GM19468 (cell line): ENCODE results near the gene NPFFR1.

Source experiments
- ATAC-seq: cut with Tn5 transposase; IDR thresholded peaks from one replicate; pipeline ENCODE4 v1.9.1; 2021; ENCODE audit warnings: mild to moderate bottlenecking, moderate library complexity, moderate number of reproducible peaks; ENCODE audit not compliant: unreplicated experiment; ENCODE audit errors: extremely low read depth

The NPFFR1 gene

DNA sequence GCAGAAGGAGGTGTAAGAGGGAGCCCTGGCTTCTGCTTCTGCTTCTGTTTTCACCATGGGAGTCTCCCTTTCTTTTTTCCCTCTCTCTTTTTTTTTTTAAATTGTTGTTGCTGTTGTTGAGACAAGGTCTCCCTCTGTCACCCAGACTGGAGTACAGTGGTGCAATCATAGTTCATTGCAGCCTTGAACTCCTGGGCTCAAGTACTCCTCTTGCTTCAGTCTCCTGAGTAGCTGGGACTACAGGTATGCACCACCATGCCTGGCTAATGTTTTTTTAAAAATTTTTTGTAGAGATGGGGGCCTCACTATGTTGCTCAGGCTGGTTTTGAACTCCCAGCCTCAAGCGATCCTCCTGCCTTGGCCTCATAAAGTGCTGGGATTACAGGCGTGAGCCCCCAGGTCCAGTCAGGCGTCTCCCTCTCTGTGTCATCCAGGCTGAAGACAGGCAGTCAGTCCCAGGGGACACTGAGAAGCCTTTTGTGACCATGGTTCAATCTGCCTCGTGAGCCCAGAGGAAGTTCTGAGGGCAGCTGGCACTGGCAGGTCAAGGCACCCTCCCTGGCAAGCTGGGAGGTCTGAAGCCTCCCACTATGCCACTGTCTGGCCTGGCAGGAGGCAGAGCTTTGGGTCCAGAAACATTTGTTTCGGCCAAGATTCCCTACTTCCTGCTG is 33.6 kb upstream of the NPFFR1 start:
- ATAC-seq, result no peak

DNA sequence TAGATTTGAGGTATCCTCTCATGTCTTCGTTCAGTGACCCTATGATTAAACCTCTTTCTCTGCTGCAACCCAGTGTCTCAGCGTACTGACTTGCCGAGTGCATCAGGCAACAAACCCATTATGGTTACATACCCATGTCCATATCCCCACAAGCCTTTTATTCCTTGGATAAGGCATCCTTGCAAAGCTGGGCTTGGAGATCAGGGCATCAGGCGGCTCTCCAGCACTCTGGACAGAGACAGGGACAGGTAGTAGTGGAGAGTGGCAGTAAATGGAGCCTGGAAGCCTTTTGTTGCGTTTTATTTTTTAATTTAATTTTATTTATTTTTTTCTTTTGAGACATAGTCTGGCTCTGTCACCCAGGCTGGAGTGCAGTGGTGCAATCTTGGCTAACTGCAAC is 32.0 kb upstream of the NPFFR1 start:
- ATAC-seq, result no peak

GRCh38 chr10:70315276-70315675 is 31.5 kb upstream of the NPFFR1 start:
- no peak for ATAC-seq

DNA sequence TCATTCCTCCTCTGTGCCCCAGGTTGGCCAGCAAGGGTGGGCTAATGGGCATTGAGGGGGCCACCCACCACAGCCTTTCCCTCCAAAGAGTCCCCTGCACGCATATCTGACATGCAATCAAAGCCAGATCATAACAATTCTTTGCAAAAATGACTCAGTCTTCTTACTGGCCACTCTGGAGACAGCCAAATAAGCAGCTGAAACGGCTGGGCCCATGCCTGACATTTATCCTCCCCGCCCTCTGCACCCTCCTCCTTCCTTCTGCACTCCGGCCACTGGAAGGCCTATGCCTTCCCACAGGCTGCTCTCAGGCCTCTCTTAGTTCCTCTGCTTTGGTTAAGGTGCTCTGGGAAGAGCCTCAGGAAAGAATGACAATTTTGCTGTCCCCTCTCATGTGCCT is 29.2 kb upstream of the NPFFR1 start:
- ATAC-seq, result no peak

DNA sequence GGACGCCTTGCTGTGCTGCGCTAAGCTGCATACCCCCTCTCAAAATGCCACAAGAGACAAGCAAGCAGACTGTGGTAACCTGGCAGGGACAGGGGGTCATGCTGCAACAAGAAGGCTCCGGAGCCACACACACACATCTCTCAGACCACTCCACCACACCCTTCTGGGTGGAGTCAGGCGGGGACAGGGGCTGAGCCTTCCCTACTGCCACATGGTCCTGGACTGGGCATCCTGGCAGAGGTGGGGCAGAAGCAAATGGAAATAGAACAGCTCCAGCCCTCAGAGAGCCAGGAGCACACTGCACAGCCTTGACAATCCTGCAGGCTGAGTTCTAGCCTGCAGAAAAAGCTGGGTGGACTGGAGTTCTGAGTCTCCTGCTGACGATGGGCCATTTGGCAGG is 28.4 kb upstream of the NPFFR1 start:
- ATAC-seq, result no peak

DNA sequence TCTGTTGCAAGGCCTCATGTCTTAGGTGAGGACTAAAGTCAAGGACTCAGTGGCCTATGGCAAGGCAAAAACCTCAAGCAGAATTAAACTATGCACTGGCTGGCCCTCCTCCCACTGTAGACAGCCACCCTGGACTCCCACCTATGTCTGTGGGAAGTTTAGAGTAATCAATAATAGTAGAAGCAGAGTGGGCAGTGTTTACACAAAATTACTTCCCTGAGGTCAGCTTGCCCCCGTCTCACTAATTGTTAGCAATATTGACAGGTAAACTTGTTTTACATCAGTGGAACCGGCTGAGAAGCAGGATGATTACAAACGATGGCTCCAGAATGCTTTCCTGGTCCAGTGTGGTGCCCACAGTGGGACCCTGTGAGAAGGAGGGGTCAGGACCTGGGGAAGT is 27.9 kb upstream of the NPFFR1 start:
- ATAC-seq, result no peak

- no peak for ATAC-seq
Observed at GRCh38 chr10:70309661-70310060, 25.9 kb upstream of the NPFFR1 start.

DNA sequence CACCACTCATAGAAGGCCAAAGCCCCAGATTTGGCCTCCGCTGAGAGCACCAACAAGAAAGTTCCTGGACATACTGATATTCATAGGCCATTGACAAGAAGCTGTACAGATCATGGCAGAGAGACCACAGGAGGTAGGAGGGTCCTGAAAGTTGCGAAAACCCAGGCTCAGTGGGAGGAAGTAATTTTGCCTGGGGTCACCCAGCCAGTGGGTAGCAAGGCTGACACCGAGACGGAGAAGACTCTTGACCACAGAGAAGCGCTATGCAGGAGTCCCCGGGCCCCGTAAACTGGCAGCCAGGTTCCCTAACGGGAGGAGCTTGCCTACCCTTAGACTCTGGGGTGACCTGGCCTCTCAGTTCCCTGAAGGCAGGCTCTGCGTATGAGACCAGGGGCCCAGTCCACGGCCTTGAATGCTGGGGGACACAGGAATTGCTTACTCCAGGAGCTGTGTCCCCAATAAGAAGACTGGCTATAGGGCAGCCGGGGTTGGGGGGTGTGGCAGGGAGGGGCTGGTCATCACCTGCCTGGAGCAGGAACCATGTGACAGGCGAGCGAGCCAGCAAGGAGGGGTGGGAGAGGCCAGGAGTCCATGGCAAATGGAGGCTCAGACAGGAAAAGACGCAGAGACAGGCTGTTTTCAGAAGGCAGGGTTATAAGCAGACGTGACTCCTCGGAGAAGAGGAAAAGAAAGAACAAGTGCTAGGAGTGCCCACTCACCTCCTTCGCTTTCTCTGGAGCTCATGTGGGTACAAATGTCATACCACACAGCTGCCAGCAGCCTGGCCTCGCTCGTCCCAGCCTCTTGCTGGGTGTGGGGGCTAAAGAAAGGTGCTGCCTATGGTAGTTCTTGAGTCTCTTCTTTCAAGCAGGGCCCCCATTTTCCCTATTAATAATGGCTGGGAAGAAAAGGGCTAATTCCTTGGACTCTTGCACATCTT is 24.6 kb upstream of the NPFFR1 start:
- ATAC-seq, result no peak

DNA sequence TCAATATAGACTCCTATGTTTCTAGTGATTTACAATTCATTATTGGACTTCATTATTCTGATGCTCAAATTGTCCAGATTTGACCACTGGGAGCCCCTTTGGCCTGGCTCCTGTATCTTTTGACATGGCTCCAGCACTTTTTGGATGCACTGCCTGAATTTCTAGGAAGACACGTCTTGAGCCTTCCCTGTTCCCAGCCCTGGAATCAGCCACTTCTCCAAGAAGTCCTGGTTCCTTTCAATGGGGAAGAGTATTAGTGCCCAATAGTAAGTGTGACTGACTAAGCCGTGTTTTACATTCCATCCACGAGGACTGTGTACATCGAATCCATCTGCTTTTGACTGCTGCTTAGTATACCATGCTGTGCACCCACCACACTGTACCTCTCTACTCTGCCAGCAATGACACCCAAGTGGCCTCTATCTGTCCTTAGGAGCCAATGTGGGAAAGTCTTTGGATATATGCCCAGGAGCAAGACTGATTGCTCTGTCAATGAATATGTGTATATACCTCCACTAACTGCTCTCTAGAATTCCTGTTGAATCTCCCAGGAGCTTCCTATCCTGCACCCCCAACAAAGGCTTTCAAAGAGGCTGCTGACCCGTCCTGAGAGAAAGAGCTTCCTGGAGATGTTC is 23.2 kb upstream of the NPFFR1 start:
- ATAC-seq, result no peak

GRCh38 chr10:70306181-70306705 is 22.4 kb upstream of the NPFFR1 start:
- ATAC-seq, result no peak

GRCh38 chr10:70303730-70304129 is 19.9 kb upstream of the NPFFR1 start:
- no peak for ATAC-seq

- no peak for ATAC-seq
Observed at GRCh38 chr10:70302292-70302691, 18.5 kb upstream of the NPFFR1 start.

DNA sequence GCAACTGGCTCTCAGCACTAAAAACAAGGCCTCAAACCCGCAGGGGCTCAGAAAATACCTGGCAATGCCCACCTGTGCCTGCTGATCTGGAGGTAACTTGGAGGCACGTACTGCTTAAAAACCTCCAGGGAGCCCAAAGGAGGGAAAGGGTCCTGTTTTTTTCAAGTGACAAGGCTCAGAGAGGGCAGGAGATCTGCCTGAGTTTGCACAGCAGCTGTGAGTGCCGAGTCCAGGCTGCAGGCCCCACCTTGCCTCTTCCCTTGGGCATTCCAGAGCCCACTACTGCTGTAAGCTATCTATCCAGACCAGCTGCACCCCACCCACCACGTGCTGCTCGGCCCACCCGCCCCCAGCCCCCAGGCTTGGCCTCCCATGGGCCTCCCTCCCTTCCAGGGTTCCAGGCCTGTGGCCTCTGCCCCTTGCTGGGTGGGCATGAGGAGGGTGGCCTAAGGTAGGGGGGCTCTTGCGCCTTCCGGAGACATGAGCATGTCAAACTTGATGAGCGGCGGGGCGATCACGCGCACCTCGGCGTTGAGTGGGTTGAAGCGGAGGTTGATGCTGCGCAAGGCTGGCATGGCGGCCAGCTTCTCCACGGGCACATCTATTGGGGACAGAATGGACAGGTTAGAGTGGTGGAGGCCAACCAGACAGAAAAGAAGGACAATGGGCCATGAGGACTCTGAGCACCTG is 17.2 kb upstream of the NPFFR1 start:
- ATAC-seq, result no peak

DNA sequence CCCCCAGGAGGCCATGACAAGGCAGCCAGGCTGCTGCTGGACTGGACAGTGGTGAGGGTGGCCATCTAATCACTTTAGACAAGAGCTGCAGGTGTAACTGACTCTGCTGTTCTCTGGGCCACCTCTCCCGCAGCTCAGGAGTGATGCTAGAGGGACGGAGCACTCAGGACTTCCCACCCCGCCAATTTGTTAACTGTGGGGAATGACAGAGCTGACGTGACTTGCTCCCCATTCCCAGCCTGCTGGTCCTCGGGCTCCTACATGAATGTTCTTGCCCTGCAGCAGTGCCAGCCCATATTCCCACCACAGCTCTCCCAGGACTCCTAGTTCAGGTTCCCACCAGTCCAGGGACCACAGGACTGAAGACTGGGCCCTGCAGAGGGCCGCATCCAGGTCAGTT is 16.7 kb upstream of the NPFFR1 start:
- ATAC-seq, result no peak

DNA sequence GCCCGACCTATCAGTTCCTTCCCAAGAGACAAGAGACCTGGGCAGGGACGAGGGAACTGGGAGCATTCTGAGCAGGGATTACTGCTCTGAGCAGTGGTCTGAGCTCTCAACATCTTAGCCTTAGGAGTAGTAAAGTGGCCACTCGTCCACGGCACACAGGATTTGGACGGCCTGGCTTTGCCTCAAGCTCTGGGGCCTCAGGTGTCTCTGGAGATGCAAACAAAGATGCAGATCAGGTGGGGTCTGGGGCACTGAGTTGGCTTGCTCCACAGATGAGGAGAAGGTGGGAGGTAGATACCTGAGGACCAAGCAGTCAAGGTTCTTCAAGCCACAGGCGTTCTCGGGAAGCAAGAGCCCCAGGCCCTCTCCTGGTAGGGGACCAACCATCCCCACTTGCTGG is 16.1 kb upstream of the NPFFR1 start:
- no peak for ATAC-seq

GRCh38 chr10:70298393-70298792 is 14.6 kb upstream of the NPFFR1 start:
- ATAC-seq, result no peak

- ATAC-seq, result no peak
Observed at GRCh38 chr10:70297224-70297623, 13.4 kb upstream of the NPFFR1 start.

DNA sequence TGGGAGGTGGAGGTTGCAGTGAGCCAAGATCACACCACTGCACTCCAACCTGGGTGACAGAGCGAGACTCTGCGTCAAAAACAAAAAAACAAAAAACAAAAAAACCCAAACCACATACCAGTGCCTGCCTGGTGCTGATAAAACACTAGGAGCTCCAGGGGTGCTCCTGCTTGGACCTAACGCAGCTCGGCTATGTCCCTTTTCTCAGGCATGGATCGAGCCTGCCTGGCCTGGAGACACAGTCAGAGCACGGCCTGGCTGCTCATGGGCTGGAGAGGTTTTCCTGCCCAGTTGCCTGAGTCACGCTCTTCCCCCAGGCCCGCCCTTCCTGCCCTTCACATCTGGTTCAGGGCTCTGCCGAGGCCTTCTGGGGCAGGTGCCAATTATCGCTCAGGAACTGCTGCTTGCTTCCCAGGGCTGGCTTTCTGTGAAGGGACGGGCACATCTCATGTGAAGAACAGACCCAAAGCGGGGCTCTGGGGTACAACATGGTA is 12.6 kb upstream of the NPFFR1 start:
- ATAC-seq, result no peak

DNA sequence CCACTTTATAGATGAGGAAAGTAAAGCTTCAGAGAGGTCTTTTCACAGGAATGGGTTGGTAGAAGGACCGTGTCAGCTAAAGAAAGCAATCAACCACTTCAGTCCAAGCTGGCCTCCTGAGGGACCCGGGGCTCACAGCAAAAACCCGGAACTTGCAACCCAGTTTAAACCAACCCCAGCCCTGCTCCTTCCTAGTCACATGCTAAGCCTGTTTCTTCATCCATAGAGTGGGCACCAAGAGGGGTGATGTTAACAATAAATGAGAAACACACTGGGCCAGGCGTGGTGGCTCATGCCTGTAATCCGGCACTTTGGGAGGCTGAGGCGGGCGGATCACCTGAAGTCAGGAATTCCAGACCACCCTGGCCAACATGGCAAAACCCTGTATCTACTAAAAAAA is 12.1 kb upstream of the NPFFR1 start:
- no peak for ATAC-seq

- no peak for ATAC-seq
Observed at GRCh38 chr10:70295321-70295720, 11.5 kb upstream of the NPFFR1 start.
